GM12891 (cell line): Measurements from ENCODE around the gene PLAU. TPM values are rescaled to one million over a fixed set of nuclear protein-coding genes. Genes with fewer than 3 reads are reported as not detected.

Experiments used
- DNase-seq: peaks from one replicate; pipeline ENCODE4 v3.0.0; 2011; ENCODE audit warnings: low spot score; ENCODE audit not compliant: insufficient read length
- FAIRE-seq: peaks from 2 replicates; lab custom pipeline; 2011; peaks lifted over from hg19 to GRCh38; lab: Jason Lieb, UNC
- PAX5 ChIP-seq: IDR thresholded peaks from 2 replicates; pipeline ENCODE4 v1.6.1; 2011; ENCODE audit warnings: low read length, moderate library complexity, mild to moderate bottlenecking; ENCODE audit not compliant: insufficient read depth, severe bottlenecking
- POLR2A ChIP-seq: IDR thresholded peaks from 2 replicates; pipeline ENCODE4 v1.6.1; 2011; ENCODE audit warnings: low read depth, low read length, control low read depth
- POLR2AphosphoS5 ChIP-seq: IDR thresholded peaks from 2 replicates; pipeline ENCODE4 v1.6.1; 2011; ENCODE audit warnings: low read depth, low read length, control low read depth
- POU2F2 ChIP-seq: IDR thresholded peaks from 2 replicates; pipeline ENCODE4 v1.6.1; 2011; ENCODE audit warnings: low read depth, mild to moderate bottlenecking, control low read depth, low read length, moderate library complexity
- SPI1 ChIP-seq: IDR thresholded peaks from 2 replicates; pipeline ENCODE4 v1.6.1; 2011; ENCODE audit warnings: low read depth, low read length, control low read depth
- TAF1 ChIP-seq: IDR thresholded peaks from 2 replicates; pipeline ENCODE4 v1.6.1; 2011; ENCODE audit warnings: low read depth, low read length, control low read depth
- polyA plus RNA-seq: library from polyadenylated mRNA; unstranded; fragments of >200 nt; gene quantifications from one replicate; pipeline ENCODE4 v1.2.1, GENCODE V29; 2012; ENCODE audit warnings: low read depth, missing spikeins, inconsistent platforms; ENCODE audit not compliant: missing spikeins

PLAU gene
- polyA plus RNA-seq: 0.73 TPM

DNA sequence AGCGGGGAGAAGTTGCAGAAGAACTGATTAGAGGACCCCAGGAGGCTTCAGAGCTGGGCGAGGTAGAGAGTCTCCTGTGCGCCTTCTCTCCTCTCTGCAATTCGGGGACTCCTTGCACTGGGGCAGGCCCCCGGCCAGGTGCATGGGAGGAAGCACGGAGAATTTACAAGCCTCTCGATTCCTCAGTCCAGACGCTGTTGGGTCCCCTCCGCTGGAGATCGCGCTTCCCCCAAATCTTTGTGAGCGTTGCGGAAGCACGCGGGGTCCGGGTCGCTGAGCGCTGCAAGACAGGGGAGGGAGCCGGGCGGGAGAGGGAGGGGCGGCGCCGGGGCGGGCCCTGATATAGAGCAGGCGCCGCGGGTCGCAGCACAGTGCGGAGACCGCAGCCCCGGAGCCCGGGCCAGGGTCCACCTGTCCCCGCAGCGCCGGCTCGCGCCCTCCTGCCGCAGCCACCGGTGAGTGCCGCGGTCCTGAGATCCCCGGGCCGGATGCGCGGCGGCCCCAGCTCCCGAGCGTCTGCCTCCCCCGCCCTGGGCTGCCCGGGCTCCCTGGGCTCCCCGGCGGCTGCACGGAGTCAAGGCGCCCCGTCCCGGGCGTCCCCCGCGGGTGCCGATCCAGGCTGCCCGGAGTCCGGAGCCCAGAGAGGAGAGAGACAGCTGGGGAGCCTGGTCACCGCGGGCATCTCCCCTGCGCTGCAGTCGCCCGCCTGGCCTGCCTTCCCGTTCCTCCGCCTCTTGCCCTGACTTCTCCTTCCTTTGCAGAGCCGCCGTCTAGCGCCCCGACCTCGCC lies at the start of gene PLAU:
TSS of gene PLAU (plus strand) at position 369 of the 789 bp plus-strand sequence. CDS start 424 bp downstream, outside the sequence.
- FAIRE-seq (peak; percentile 31), DNase-seq (peak; percentile 65)
- TF ChIP-seq POU2F2 (no peak), SPI1 (no peak), TAF1 (no peak), POLR2A (no peak; the same call in 1 of the 2 replicates), PAX5 (no peak), POLR2AphosphoS5 (no peak)

- TF ChIP-seq POLR2A (no peak), PAX5 (no peak), POLR2AphosphoS5 (no peak), SPI1 (no peak), POU2F2 (no peak), TAF1 (no peak)
- no peak for FAIRE-seq
These were observed 48.9 kb upstream of the PLAU start for GRCh38 chr10:73862011-73862410.

DNA sequence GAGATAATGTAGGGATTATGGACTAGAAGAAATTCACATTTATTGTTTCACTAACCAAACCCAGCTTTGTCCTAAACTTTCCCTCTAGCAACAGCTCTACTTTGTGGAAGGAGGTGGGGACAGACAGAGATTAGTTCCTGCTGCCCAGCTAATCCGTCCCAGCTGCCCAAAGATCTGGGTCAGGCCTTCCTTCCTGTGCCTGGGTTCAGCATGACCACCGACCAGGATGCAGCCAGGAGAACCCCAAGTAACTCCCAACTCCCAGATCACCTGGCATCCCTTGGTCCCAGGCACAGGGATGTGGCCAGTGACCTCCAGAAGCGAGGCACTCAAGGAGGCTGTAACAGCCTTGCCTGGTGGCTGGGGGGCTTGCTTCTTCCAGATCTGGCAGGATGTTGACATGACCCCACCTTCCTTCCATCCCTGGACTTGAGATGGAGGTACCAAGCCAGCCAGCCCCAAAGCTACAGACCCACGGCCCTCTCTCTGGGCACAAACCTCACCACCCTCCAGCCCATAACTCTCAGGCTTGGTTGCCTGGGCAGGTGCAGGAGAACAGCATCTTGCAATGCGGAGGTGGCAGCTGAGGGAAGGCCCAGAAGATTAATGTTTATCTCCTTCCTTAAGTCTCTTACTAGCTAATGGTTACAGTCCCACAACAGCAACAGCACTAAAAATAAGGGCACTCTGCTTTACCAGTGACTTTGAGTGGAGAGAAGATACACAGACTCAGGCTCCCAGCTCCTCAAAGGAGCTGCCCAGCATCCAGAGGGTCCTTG lies 47.7 kb upstream of the PLAU start:
- DNase-seq (no peak), FAIRE-seq (no peak)
- no peak for TF ChIP-seq POLR2AphosphoS5
- no peak for TF ChIP-seq SPI1
- TF ChIP-seq POU2F2: no peak
- no peak for TF ChIP-seq TAF1
- TF ChIP-seq POLR2A: no peak
- TF ChIP-seq PAX5: no peak

More at GRCh38 chr10:73862011-73862410, 48.9 kb upstream of the PLAU start:
- no peak for DNase-seq

DNA sequence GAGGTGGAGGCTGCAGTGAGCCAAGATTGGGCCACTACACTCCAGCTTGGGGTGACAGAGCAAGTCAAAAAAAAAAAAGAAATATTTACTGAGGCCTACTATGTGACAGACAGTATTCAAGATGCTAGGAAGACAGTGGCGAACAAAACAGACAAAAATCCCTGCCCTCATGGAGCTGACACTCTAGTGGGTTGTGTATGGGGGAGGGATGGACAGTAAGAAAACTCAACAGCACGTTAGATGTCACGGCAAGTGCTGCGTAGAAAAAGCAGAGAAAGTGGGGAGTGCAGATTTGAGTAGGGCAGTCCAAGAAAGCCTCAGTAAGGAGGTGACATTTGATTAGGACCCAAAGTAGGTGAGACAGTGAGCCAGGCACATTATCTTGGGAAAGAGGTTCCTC lies 46.7 kb upstream of the PLAU start:
- TF ChIP-seq POLR2A: no peak
- TF ChIP-seq PAX5: no peak
- no peak for TF ChIP-seq POU2F2
- no peak for FAIRE-seq

DNA sequence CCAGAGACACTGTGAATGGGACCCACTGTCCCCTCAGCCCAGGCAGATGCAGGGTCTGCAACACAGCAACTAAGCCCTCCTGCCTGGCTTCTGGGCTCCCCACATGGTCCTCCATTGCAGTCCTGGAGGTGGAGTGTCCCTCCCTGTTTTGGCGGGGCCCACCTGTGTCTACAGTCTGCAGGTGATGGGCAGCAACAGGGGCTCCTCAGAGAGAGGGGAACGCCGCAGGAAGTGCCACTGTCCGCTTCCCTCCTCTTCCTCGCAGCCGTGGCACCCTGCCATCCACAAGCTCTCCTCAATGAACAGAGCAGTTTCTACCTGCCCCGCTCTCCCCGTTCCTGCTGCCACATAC lies 45.8 kb upstream of the PLAU start:
- FAIRE-seq (no peak), DNase-seq (no peak)
- no peak for TF ChIP-seq POU2F2
- TF ChIP-seq SPI1: no peak
- no peak for TF ChIP-seq POLR2A
- no peak for TF ChIP-seq PAX5
- TF ChIP-seq TAF1: no peak
- TF ChIP-seq POLR2AphosphoS5: no peak

More for the DNA sequence above, 46.7 kb upstream of the PLAU start:
- no peak for DNase-seq

DNA sequence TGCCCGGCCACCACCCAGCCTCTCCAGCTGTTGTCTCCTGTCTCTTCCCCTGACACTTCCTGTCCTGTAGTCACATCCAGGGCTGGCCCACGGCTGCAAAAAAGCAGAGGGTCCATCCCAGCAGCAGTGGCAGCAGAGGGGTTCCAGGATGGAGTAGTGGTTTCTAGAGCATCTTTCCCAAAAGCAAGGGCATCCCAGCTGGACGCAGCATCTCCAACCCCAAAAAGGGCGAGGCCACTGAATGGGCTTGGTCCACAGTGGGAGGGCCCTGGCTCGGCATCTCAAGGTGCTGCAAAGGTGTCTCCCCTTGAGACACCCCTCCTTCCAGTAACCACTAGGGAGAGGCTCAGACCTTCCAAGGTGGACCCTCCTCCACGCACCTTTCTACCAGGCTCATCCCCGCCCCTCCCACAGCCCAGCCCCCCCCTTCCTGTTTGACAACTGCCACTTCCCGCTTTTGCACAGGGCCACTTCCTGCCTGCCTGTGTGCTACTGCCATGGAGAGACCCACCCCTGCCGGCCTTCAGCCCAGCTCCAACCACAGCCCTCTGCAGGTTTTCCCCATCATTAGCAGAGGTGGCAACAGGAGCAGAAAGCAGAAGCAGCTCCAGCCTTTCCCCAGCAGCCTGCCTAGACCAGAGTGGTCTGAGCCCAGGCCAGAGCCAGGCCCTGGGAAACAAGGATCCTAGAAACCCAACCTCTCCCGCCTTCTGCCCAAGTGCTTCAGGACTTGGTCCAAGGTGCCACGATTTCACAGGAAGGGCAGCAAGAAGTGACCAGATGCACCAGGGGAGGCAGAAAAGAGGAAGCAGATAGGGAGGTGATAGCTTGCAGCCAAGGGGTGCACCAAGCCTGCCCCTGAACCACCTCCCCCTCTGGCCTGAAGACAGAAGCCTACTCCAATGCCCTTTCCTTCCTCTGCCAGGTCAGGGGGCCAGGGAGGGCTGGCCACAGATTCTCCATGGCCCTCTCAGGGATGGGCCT lies 45.2 kb upstream of the PLAU start:
- DNase-seq (peak; percentile 66), FAIRE-seq (peak; percentile 94)
- no peak for TF ChIP-seq PAX5
- TF ChIP-seq POU2F2: no peak
- TF ChIP-seq TAF1: no peak
- TF ChIP-seq SPI1: peak; percentile 69

- FAIRE-seq (peak; percentile 35), DNase-seq (no peak)
- TF ChIP-seq POU2F2 (no peak), SPI1 (no peak)
These were observed 44.3 kb upstream of the PLAU start for GRCh38 chr10:73866621-73867020.

- no peak for FAIRE-seq
- TF ChIP-seq POLR2A (no peak), PAX5 (no peak)
- no peak for DNase-seq
These were observed 43.7 kb upstream of the PLAU start for GRCh38 chr10:73867126-73867807.
